IPS DF 6.9 (cell line): Measurements from ENCODE around the gene OR10D3.
A peak's percentile ranks its signal among the peaks of the same experiment; 100 is the strongest.

Experiments used
- DNase-seq: peaks from one replicate; pipeline ENCODE4 v3.0.0-alpha.2; 2013; ENCODE audit warnings: low read depth, low spot score
- H3K27ac ChIP-seq: one replicate; pipeline ENCODE4 v1.5.1; 2013; ENCODE audit warnings: low read length, control low read depth
- H3K27me3 ChIP-seq: 2 replicates; pipeline ENCODE4 v1.6.1; 2013; ENCODE audit warnings: mild to moderate bottlenecking, low read length; ENCODE audit not compliant: control insufficient read depth, insufficient read depth
- H3K36me3 ChIP-seq: 2 replicates; pipeline ENCODE4 v1.6.1; 2013; ENCODE audit warnings: low read length; ENCODE audit not compliant: control insufficient read depth, insufficient read depth
- H3K4me1 ChIP-seq: 2 replicates; pipeline ENCODE4 v1.6.1; 2013; ENCODE audit warnings: low read length; ENCODE audit not compliant: control insufficient read depth, insufficient read depth
- H3K4me3 ChIP-seq: 2 replicates; pipeline ENCODE4 v1.5.1; 2013; ENCODE audit warnings: mild to moderate bottlenecking, low read length
- H3K9me3 ChIP-seq: 2 replicates; pipeline ENCODE4 v1.6.1; 2013; ENCODE audit warnings: low read length, inconsistent platforms; ENCODE audit not compliant: control insufficient read depth, insufficient read depth
- WGBS: extraction: QIAGEN DNeasy Blood & Tissue Kit; methylation state at CpG from one replicate; pipeline ENCODE4 v1.1.7; 2013; ENCODE audit warnings: mixed read lengths, missing lambda C conversion rate; ENCODE audit not compliant: insufficient read length, insufficient coverage; 5-methylcytosine and 5-hydroxymethylcytosine counted together

Gene OR10D3

DNA sequence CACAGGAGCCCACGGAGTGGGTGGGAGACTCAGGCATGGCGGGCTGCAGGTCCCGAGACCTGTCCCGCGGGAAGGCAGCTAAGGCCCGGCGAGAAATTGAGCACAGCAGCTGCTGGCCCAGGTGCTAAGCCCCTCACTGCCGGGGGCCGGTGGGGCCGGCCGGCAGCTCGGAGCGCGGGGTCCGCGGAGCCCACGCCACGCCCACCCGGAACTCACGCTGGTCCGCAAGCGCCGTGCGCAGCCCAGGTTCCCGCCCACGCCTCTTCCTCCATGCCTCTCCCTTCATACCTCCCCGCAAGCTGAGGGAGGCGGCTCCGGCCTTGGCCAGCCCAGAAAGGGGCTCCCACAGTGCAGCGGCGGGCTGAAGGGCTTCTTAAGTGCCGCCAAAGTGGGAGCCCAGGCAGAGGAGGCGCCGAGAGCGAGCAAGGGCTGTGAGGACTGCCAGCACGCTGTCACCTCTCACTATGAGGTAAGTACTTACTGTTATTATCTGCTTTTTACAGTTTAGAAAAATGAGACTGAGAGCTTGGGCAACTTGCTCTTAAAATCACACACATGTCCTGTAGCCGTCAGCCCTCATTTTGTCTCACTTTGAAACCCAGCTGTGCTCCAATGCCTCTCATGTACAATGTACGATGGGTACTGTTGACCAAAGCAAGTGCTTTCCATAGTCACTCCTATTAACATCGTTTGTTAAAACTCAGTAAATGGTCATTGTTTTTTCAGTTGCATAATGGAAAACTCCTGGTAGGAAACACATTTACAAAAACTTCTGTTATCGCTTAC, 12.2 kb upstream of the OR10D3 start:
- no peak overlapping the region for H3K4me3 ChIP-seq
- H3K4me1 ChIP-seq, result peaks cover 1% of the 10 kb centered on the region; the same call in 1 of the 2 replicates
- no peak overlapping the region for H3K27ac ChIP-seq
- no peaks in the 10 kb centered on the region for H3K36me3 ChIP-seq
- WGBS, result no CpG with 5 or more reads among the region's 40 CpGs
- H3K9me3 ChIP-seq, result no peaks in the 10 kb centered on the region
- DNase-seq, result no peak
- H3K27me3 ChIP-seq, result peaks cover 18% of the 10 kb centered on the region; the same call in 1 of the 2 replicates

GRCh38 chr11:124172101-124172500, 11.0 kb upstream of the OR10D3 start:
- peaks cover 18% of the 10 kb centered on the region; the same call in 1 of the 2 replicates for H3K27me3 ChIP-seq
- no peaks in the 10 kb centered on the region for H3K9me3 ChIP-seq
- no peak overlapping the region for H3K27ac ChIP-seq
- DNase-seq, result no peak
- no CpG with 5 or more reads among the region's 6 CpGs for WGBS
- no peak overlapping the region for H3K4me3 ChIP-seq
- H3K4me1 ChIP-seq, result peaks cover 1% of the 10 kb centered on the region; the same call in 1 of the 2 replicates
- H3K36me3 ChIP-seq, result no peaks in the 10 kb centered on the region

GRCh38 chr11:124172599-124172998, 10.5 kb upstream of the OR10D3 start:
- Histone ChIP-seq H3K36me3 (no peaks in the 10 kb centered on the region), H3K9me3 (no peaks in the 10 kb centered on the region), H3K4me3 (no peak overlapping the region), H3K4me1 (peaks cover 1% of the 10 kb centered on the region; the same call in 1 of the 2 replicates), H3K27ac (no peak overlapping the region), H3K27me3 (peaks cover 13% of the 10 kb centered on the region; the same call in 1 of the 2 replicates)
- DNase-seq, result no peak
- WGBS, result no CpG with 5 or more reads among the region's 1 CpG

- no peaks in the 10 kb centered on the region for H3K4me1 ChIP-seq
- no CpG with 5 or more reads among the region's 4 CpGs for WGBS
- no peaks in the 10 kb centered on the region for H3K36me3 ChIP-seq
- no peak overlapping the region for H3K4me3 ChIP-seq
- H3K9me3 ChIP-seq, result no peaks in the 10 kb centered on the region
- H3K27ac ChIP-seq, result no peak overlapping the region
- peak; percentile 61 for DNase-seq
- peaks cover 7% of the 10 kb centered on the region; the same call in 1 of the 2 replicates for H3K27me3 ChIP-seq
Measured at GRCh38 chr11:124174001-124174583, 9.1 kb upstream of the OR10D3 start.

DNA sequence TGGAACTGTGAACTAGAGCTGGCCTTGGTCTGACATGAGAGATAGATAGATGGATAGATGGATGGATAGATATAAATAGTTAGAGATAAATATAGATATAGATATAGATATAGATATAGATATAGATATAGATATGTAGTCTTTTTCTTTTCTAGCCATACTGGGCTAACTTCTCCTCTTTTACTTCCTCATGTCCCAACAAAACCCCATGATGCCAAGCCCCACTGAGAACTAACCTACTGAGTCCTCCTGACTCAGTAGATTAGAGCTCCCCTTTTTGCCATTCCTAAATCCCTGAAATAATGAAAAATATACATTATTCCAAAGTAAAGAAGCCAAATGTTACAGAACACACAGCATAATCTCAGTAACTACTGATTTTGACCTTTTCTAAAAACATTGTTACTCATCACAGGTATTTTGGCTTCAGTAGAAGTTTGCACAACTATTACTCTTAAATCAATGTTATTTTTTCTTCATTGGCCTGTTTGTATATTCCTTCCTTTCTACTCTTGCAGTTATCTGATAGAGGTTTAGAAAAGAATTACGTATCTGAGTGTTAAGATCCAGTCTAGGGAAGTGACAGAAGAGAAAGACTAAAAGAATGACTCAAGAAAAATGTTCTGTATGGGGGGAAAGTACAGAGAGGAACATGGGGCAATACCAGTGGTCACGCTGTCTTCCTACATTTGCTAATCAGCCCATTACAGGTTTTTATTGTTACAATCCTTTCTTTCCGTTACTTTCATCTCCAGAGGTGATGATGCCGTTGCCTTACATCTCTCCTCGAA, 6.0 kb upstream of the OR10D3 start:
- DNase-seq, result no peak
- peaks cover 2% of the 10 kb centered on the region; the same call in 1 of the 2 replicates for H3K27me3 ChIP-seq
- WGBS, result no CpG with 5 or more reads among the region's 5 CpGs
- H3K36me3 ChIP-seq, result no peaks in the 10 kb centered on the region
- H3K4me1 ChIP-seq, result no peaks in the 10 kb centered on the region
- no peak overlapping the region for H3K27ac ChIP-seq
- H3K9me3 ChIP-seq, result no peaks in the 10 kb centered on the region
- H3K4me3 ChIP-seq, result no peak overlapping the region

GRCh38 chr11:124179310-124179709, 3.8 kb upstream of the OR10D3 start:
- Histone ChIP-seq H3K9me3 (no peaks in the 10 kb centered on the region), H3K4me1 (no peaks in the 10 kb centered on the region), H3K4me3 (no peak overlapping the region), H3K36me3 (no peaks in the 10 kb centered on the region), H3K27ac (no peak overlapping the region), H3K27me3 (no peaks in the 10 kb centered on the region)
- no peak for DNase-seq
- no CpG with 5 or more reads among the region's 1 CpG for WGBS

GRCh38 chr11:124190298-124191139, 7.4 kb downstream of the OR10D3 start:
- Histone ChIP-seq H3K4me1 (peaks cover 2% of the 10 kb centered on the region; the same call in 1 of the 2 replicates), H3K9me3 (no peaks in the 10 kb centered on the region), H3K36me3 (no peaks in the 10 kb centered on the region), H3K27me3 (peaks cover 5% of the 10 kb centered on the region; the same call in 1 of the 2 replicates), H3K4me3 (no peak overlapping the region), H3K27ac (no peak overlapping the region)
- WGBS, result no CpG with 5 or more reads among the region's 2 CpGs
- no peak for DNase-seq

DNA sequence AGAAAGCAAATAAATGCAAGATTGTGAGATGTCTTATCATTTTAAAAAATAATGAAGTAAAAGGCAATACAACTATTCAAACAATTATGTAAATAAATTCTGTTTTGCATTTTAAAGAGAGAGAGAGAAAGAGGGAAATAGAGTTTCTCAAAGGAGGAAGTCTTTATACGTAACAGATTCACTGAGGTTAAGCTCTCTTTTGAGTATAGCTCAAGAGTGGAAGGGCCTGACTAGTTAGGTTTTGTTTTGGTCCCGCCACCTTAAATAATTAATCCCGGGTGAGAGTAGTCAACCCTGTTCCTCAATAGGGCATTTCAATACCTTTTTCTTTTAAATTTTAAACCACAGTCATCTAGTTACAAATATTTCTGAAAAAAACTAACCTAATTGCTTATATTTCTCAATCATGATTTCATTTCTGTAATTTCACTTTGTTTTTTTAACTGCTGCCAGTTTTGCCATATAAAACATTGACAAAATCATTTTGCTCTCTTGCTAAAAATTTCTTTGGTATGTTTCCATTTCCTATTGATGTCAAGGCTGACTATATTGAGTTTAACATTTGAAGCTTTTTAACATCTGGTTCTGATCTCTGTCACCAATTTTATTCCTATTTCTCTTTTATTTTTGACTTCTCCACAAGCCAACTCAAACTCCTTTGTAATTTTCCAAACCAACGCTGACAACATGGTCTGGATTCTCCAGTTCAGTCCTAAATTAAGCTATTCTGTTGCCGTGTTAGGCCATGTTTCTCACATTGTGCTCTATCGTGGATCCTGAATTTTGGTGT, 10.3 kb downstream of the OR10D3 start:
- Histone ChIP-seq H3K27ac (no peak overlapping the region), H3K4me3 (no peak overlapping the region), H3K9me3 (no peaks in the 10 kb centered on the region), H3K27me3 (peaks cover 5% of the 10 kb centered on the region; the same call in 1 of the 2 replicates), H3K4me1 (peaks cover 2% of the 10 kb centered on the region; the same call in 1 of the 2 replicates), H3K36me3 (no peaks in the 10 kb centered on the region)
- DNase-seq, result no peak
- WGBS, result no CpG with 5 or more reads among the region's 6 CpGs
